ENCODE measurements around the gene PRIM2.
"Not testable (repeated sequence)": the region's sequence is repeated elsewhere in the genome, so short reads cannot be mapped to it uniquely, and the experiment has no call there.

The PRIM2 gene

GRCh38 chr6:57510390-57510789 lies 193.0 kb downstream of the PRIM2 start:
- DNase-seq (ENCODE audit: low read depth) = not testable (repeated sequence)

- not testable (repeated sequence) for DNase-seq (ENCODE audit: low read depth)
These were observed 197.7 kb downstream of the PRIM2 start for GRCh38 chr6:57515171-57515570.

GRCh38 chr6:57515845-57516244 lies 198.4 kb downstream of the PRIM2 start:
- not testable (repeated sequence) for DNase-seq (ENCODE audit: low read depth)

GRCh38 chr6:57516776-57517175 lies 199.3 kb downstream of the PRIM2 start:
- not testable (repeated sequence) for DNase-seq (ENCODE audit: low read depth)

- DNase-seq (ENCODE audit: low read depth) = not testable (repeated sequence)
These were observed 201.8 kb downstream of the PRIM2 start for GRCh38 chr6:57519198-57519597.

GRCh38 chr6:57521085-57521484 lies 203.7 kb downstream of the PRIM2 start:
- not testable (repeated sequence) for DNase-seq (ENCODE audit: low read depth)

GRCh38 chr6:57523221-57523620 lies 205.8 kb downstream of the PRIM2 start:
- not testable (repeated sequence) for DNase-seq (ENCODE audit: low read depth)

GRCh38 chr6:57529755-57530154 lies 212.3 kb downstream of the PRIM2 start:
- not testable (repeated sequence) for DNase-seq (ENCODE audit: low read depth)

GRCh38 chr6:57532660-57533059 lies 215.2 kb downstream of the PRIM2 start:
- DNase-seq (ENCODE audit: low read depth) = peak; percentile 6

GRCh38 chr6:57535121-57535520 lies 217.7 kb downstream of the PRIM2 start:
- peak; percentile 16 for DNase-seq (ENCODE audit: low read depth)

GRCh38 chr6:57535994-57536393 lies 218.6 kb downstream of the PRIM2 start:
- DNase-seq (ENCODE audit: low read depth) = peak; percentile 64

- not testable (repeated sequence) for DNase-seq (ENCODE audit: low read depth)
These were observed 220.5 kb downstream of the PRIM2 start for GRCh38 chr6:57537916-57538315.

- not testable (repeated sequence) for DNase-seq (ENCODE audit: low read depth)
These were observed 234.5 kb downstream of the PRIM2 start for GRCh38 chr6:57551961-57552360.

- not testable (repeated sequence) for DNase-seq (ENCODE audit: low read depth)
These were observed 240.4 kb downstream of the PRIM2 start for GRCh38 chr6:57557855-57558254.

- not testable (repeated sequence) for DNase-seq (ENCODE audit: low read depth)
These were observed 241.7 kb downstream of the PRIM2 start for GRCh38 chr6:57559170-57559569.

- not testable (repeated sequence) for DNase-seq (ENCODE audit: low read depth)
These were observed 244.8 kb downstream of the PRIM2 start for GRCh38 chr6:57562233-57562632.

- DNase-seq (ENCODE audit: low read depth) = not testable (repeated sequence)
These were observed 254.7 kb downstream of the PRIM2 start for GRCh38 chr6:57572119-57572518.

- DNase-seq (ENCODE audit: low read depth) = not testable (repeated sequence)
These were observed 255.4 kb downstream of the PRIM2 start for GRCh38 chr6:57572844-57573243.

- DNase-seq (ENCODE audit: low read depth) = not testable (repeated sequence)
These were observed 259.6 kb downstream of the PRIM2 start for GRCh38 chr6:57577023-57577422.

- peak; percentile 9 for DNase-seq (ENCODE audit: low read depth)
These were observed 262.1 kb downstream of the PRIM2 start for GRCh38 chr6:57579489-57579888.

- DNase-seq (ENCODE audit: low read depth) = not testable (repeated sequence)
These were observed 264.2 kb downstream of the PRIM2 start for GRCh38 chr6:57581586-57581985.

GRCh38 chr6:57601105-57601504 lies 283.7 kb downstream of the PRIM2 start:
- not testable (repeated sequence) for DNase-seq (ENCODE audit: low read depth)

- DNase-seq (ENCODE audit: low read depth) = peak; percentile 64
These were observed 287.9 kb downstream of the PRIM2 start for GRCh38 chr6:57605303-57605702.

- DNase-seq (ENCODE audit: low read depth) = not testable (repeated sequence)
These were observed 288.9 kb downstream of the PRIM2 start for GRCh38 chr6:57606331-57606730.

All from ELR (cell line).